NCI-H748 (cell line): ENCODE data around the gene HSFX2.
"Not testable (repeated sequence)": the region's sequence is repeated elsewhere in the genome, so short reads cannot be mapped to it uniquely, and the experiment has no call there.

Source experiments
- DNase-seq: peaks from one replicate; lab custom pipeline; 2025; ENCODE audit not compliant: unreplicated experiment; lab: John Stamatoyannopoulos, UW

The HSFX2 gene

GRCh38 chrX:149595943-149596342 lies 829 bp upstream of the HSFX2 start:
- not testable (repeated sequence) for DNase-seq

- not testable (repeated sequence) for DNase-seq
These were observed 4.1 kb downstream of the HSFX2 start for GRCh38 chrX:149590993-149591392.

GRCh38 chrX:149587359-149587758 lies 7.8 kb downstream of the HSFX2 start, which contains the start of gene MAGEA9B:
TSS of gene MAGEA9B (minus strand) at chrX:149587459. CDS start at chrX:149583179, 4,280 bp downstream.
- DNase-seq: not testable (repeated sequence)

- DNase-seq: not testable (repeated sequence)
These were observed 9.5 kb downstream of the HSFX2 start for GRCh38 chrX:149585631-149586030.

GRCh38 chrX:149573456-149573855 lies 21.7 kb downstream of the HSFX2 start:
- DNase-seq: not testable (repeated sequence)

- DNase-seq: no peak
These were observed 22.4 kb downstream of the HSFX2 start for GRCh38 chrX:149572743-149573142.

GRCh38 chrX:149571770-149572169 lies 23.3 kb downstream of the HSFX2 start:
- DNase-seq: no peak

- no peak for DNase-seq
These were observed 24.4 kb downstream of the HSFX2 start for GRCh38 chrX:149570668-149571067.

- no peak for DNase-seq
These were observed 25.3 kb downstream of the HSFX2 start for GRCh38 chrX:149569770-149570169.

- no peak for DNase-seq
These were observed 26.3 kb downstream of the HSFX2 start for GRCh38 chrX:149568701-149569296.

- DNase-seq: no peak
These were observed 27.3 kb downstream of the HSFX2 start for GRCh38 chrX:149567621-149568417.

GRCh38 chrX:149563359-149563758 lies 31.8 kb downstream of the HSFX2 start:
- DNase-seq: no peak

- not testable (repeated sequence) for DNase-seq
These were observed 39.9 kb downstream of the HSFX2 start for GRCh38 chrX:149555251-149555650.

- DNase-seq: not testable (repeated sequence)
These were observed 43.2 kb downstream of the HSFX2 start for GRCh38 chrX:149551939-149552248.

GRCh38 chrX:149551245-149551938 lies 43.7 kb downstream of the HSFX2 start:
- DNase-seq: not testable (repeated sequence)

- DNase-seq: not testable (repeated sequence)
These were observed 44.7 kb downstream of the HSFX2 start for GRCh38 chrX:149550454-149550853.

- DNase-seq: not testable (repeated sequence)
These were observed 45.4 kb downstream of the HSFX2 start, which contains the start of gene HSFX3 for GRCh38 chrX:149549701-149550100. TSS of gene HSFX3 (minus strand) at chrX:149549924. CDS start at chrX:149549852, 72 bp downstream.

GRCh38 chrX:149547782-149548181 lies 47.3 kb downstream of the HSFX2 start:
- not testable (repeated sequence) for DNase-seq

GRCh38 chrX:149546962-149547361 lies 48.2 kb downstream of the HSFX2 start:
- DNase-seq: not testable (repeated sequence)

- DNase-seq: not testable (repeated sequence)
These were observed 49.3 kb downstream of the HSFX2 start for GRCh38 chrX:149545545-149546543.
